HG03442 (cell line): ENCODE data around the gene SNTB2.
"Not testable (repeated sequence)": the region's sequence is repeated elsewhere in the genome, so short reads cannot be mapped to it uniquely, and the experiment has no call there.

Source experiments
- ATAC-seq: cut with Tn5 transposase; IDR thresholded peaks from one replicate; pipeline ENCODE4 v1.9.1; 2021; ENCODE audit warnings: mild to moderate bottlenecking, moderate library complexity; ENCODE audit not compliant: unreplicated experiment

The SNTB2 gene

GRCh38 chr16:69283851-69284250, 96.9 kb downstream of the SNTB2 start:
- ATAC-seq = no peak

- ATAC-seq = no peak
Measured at GRCh38 chr16:69285240-69285639, 98.3 kb downstream of the SNTB2 start.

- ATAC-seq = no peak
Measured at GRCh38 chr16:69286941-69287713, 100.2 kb downstream of the SNTB2 start.

GRCh38 chr16:69291657-69292056, 104.7 kb downstream of the SNTB2 start:
- ATAC-seq = not testable (repeated sequence)

GRCh38 chr16:69293401-69293800, 106.4 kb downstream of the SNTB2 start:
- ATAC-seq = no peak

- no peak for ATAC-seq
Measured at GRCh38 chr16:69294051-69294450, 107.1 kb downstream of the SNTB2 start.

- not testable (repeated sequence) for ATAC-seq
Measured at GRCh38 chr16:69296771-69297170, 109.8 kb downstream of the SNTB2 start.

GRCh38 chr16:69298261-69298660, 111.3 kb downstream of the SNTB2 start:
- ATAC-seq = no peak

- ATAC-seq = no peak
Measured at GRCh38 chr16:69301187-69301586, 114.2 kb downstream of the SNTB2 start.

GRCh38 chr16:69301861-69302260, 114.9 kb downstream of the SNTB2 start:
- no peak for ATAC-seq

- ATAC-seq = no peak
Measured at GRCh38 chr16:69302301-69302700, 115.3 kb downstream of the SNTB2 start.

- no peak for ATAC-seq
Measured at GRCh38 chr16:69306031-69306430, 119.1 kb downstream of the SNTB2 start.

GRCh38 chr16:69307091-69307490, 120.1 kb downstream of the SNTB2 start:
- ATAC-seq = no peak

- ATAC-seq = no peak
Measured at GRCh38 chr16:69307856-69308255, 120.9 kb downstream of the SNTB2 start.

- no peak for ATAC-seq
Measured at GRCh38 chr16:69309316-69309715, 122.4 kb downstream of the SNTB2 start.

- ATAC-seq = peak; percentile 90
Measured at GRCh38 chr16:69310653-69311532, 123.9 kb downstream of the SNTB2 start, which contains the start of gene VPS4A. Gene VPS4A, plus strand, starts transcription at chr16:69311350. Its CDS starts 162 bp downstream, at chr16:69311512.

- ATAC-seq = peak; percentile 45
Measured at GRCh38 chr16:69311533-69312387, 124.8 kb downstream of the SNTB2 start.

- ATAC-seq = no peak
Measured at GRCh38 chr16:69313469-69313868, 126.5 kb downstream of the SNTB2 start.

GRCh38 chr16:69314534-69314933, 127.6 kb downstream of the SNTB2 start:
- no peak for ATAC-seq

GRCh38 chr16:69315486-69316311, 128.7 kb downstream of the SNTB2 start:
- no peak for ATAC-seq
